ENCODE measurements around the gene CFAP45. TPM values are rescaled to one million over a fixed set of nuclear protein-coding genes. Genes with fewer than 3 reads are reported as not detected.
A peak's percentile ranks its signal among the peaks of the same experiment; 100 is the strongest.
"Not testable (repeated sequence)": the region's sequence is repeated elsewhere in the genome, so short reads cannot be mapped to it uniquely, and the experiment has no call there.

Gene CFAP45
- polyA plus RNA-seq, 1 donor = 0.30 TPM

- H3K9me3 ChIP-seq (ENCODE audit: control insufficient read depth, low read depth, low read length); DNase-seq; H3K36me3 ChIP-seq (ENCODE audit: control insufficient read depth, insufficient read depth, low read length); H3K27ac ChIP-seq (ENCODE audit: low read length); H3K27me3 ChIP-seq (ENCODE audit: control insufficient read depth, insufficient read depth, low read length); H3K4me3 ChIP-seq (ENCODE audit: low read length): not testable (repeated sequence)
- peaks cover 24% of the 10 kb centered on the region for H3K4me1 ChIP-seq (ENCODE audit: control insufficient read depth, insufficient read depth, low read length)
- 50% methylated on average over 2 of the region's 15 CpGs for WGBS (ENCODE audit: insufficient coverage, low lambda C conversion rate)
Observed at GRCh38 chr1:159899634-159900033, 331 bp downstream of the CFAP45 start.

GRCh38 chr1:159898527-159898926, 1.4 kb downstream of the CFAP45 start:
- Histone ChIP-seq H3K27ac (ENCODE audit: low read length) (no peak overlapping the region), H3K36me3 (ENCODE audit: control insufficient read depth, insufficient read depth, low read length) (no peaks in the 10 kb centered on the region), H3K27me3 (ENCODE audit: control insufficient read depth, insufficient read depth, low read length) (no peaks in the 10 kb centered on the region), H3K4me1 (ENCODE audit: control insufficient read depth, insufficient read depth, low read length) (peaks cover 24% of the 10 kb centered on the region), H3K9me3 (ENCODE audit: control insufficient read depth, low read depth, low read length) (no peaks in the 10 kb centered on the region), H3K4me3 (ENCODE audit: low read length) (no peak overlapping the region)
- no peak for DNase-seq
- WGBS (ENCODE audit: insufficient coverage, low lambda C conversion rate) = 83% methylated on average over 1 of the region's 3 CpGs

- Histone ChIP-seq H3K36me3 (ENCODE audit: control insufficient read depth, insufficient read depth, low read length) (no peaks in the 10 kb centered on the region), H3K27ac (ENCODE audit: low read length) (no peak overlapping the region), H3K9me3 (ENCODE audit: control insufficient read depth, low read depth, low read length) (no peaks in the 10 kb centered on the region), H3K4me1 (ENCODE audit: control insufficient read depth, insufficient read depth, low read length) (peaks cover 24% of the 10 kb centered on the region), H3K27me3 (ENCODE audit: control insufficient read depth, insufficient read depth, low read length) (no peaks in the 10 kb centered on the region), H3K4me3 (ENCODE audit: low read length) (no peak overlapping the region)
- WGBS (ENCODE audit: insufficient coverage, low lambda C conversion rate) = no CpG with 5 or more reads among the region's 3 CpGs
- no peak for DNase-seq
Observed at GRCh38 chr1:159897962-159898361, 2.0 kb downstream of the CFAP45 start.

- Histone ChIP-seq H3K27me3 (ENCODE audit: control insufficient read depth, insufficient read depth, low read length) (no peaks in the 10 kb centered on the region), H3K4me3 (ENCODE audit: low read length) (no peak overlapping the region), H3K27ac (ENCODE audit: low read length) (no peak overlapping the region), H3K4me1 (ENCODE audit: control insufficient read depth, insufficient read depth, low read length) (peaks cover 24% of the 10 kb centered on the region), H3K36me3 (ENCODE audit: control insufficient read depth, insufficient read depth, low read length) (no peaks in the 10 kb centered on the region), H3K9me3 (ENCODE audit: control insufficient read depth, low read depth, low read length) (no peaks in the 10 kb centered on the region)
- no peak for DNase-seq
- WGBS (ENCODE audit: insufficient coverage, low lambda C conversion rate) = 40% methylated on average over 1 of the region's 3 CpGs
Observed at GRCh38 chr1:159896546-159896930, 3.4 kb downstream of the CFAP45 start.

- Histone ChIP-seq H3K4me1 (ENCODE audit: control insufficient read depth, insufficient read depth, low read length) (peaks cover 21% of the 10 kb centered on the region), H3K9me3 (ENCODE audit: control insufficient read depth, low read depth, low read length) (no peaks in the 10 kb centered on the region), H3K27me3 (ENCODE audit: control insufficient read depth, insufficient read depth, low read length) (no peaks in the 10 kb centered on the region), H3K36me3 (ENCODE audit: control insufficient read depth, insufficient read depth, low read length) (no peaks in the 10 kb centered on the region), H3K4me3 (ENCODE audit: low read length) (no peak overlapping the region), H3K27ac (ENCODE audit: low read length) (no peak overlapping the region)
- peak in 1 of 2 donors; percentile 26 for DNase-seq
- 100% methylated on average over 1 of the region's 6 CpGs for WGBS (ENCODE audit: insufficient coverage, low lambda C conversion rate)
Observed at GRCh38 chr1:159895836-159896545, 4.0 kb downstream of the CFAP45 start.

GRCh38 chr1:159895286-159895685, 4.7 kb downstream of the CFAP45 start:
- Histone ChIP-seq H3K36me3 (ENCODE audit: control insufficient read depth, insufficient read depth, low read length) (no peaks in the 10 kb centered on the region), H3K9me3 (ENCODE audit: control insufficient read depth, low read depth, low read length) (no peaks in the 10 kb centered on the region), H3K4me3 (ENCODE audit: low read length) (no peak overlapping the region), H3K4me1 (ENCODE audit: control insufficient read depth, insufficient read depth, low read length) (peaks cover 14% of the 10 kb centered on the region), H3K27me3 (ENCODE audit: control insufficient read depth, insufficient read depth, low read length) (no peaks in the 10 kb centered on the region), H3K27ac (ENCODE audit: low read length) (no peak overlapping the region)
- no CpG with 5 or more reads among the region's 3 CpGs for WGBS (ENCODE audit: insufficient coverage, low lambda C conversion rate)
- DNase-seq = no peak

- Histone ChIP-seq H3K4me1 (ENCODE audit: control insufficient read depth, insufficient read depth, low read length) (no peaks in the 10 kb centered on the region), H3K27me3 (ENCODE audit: control insufficient read depth, insufficient read depth, low read length) (no peaks in the 10 kb centered on the region), H3K4me3 (ENCODE audit: low read length) (no peak overlapping the region), H3K27ac (ENCODE audit: low read length) (no peak overlapping the region), H3K9me3 (ENCODE audit: control insufficient read depth, low read depth, low read length) (no peaks in the 10 kb centered on the region), H3K36me3 (ENCODE audit: control insufficient read depth, insufficient read depth, low read length) (no peaks in the 10 kb centered on the region)
- no peak for DNase-seq
- no CpG with 5 or more reads among the region's 5 CpGs for WGBS (ENCODE audit: insufficient coverage, low lambda C conversion rate)
Observed at GRCh38 chr1:159892944-159893343, 7.0 kb downstream of the CFAP45 start.

- Histone ChIP-seq H3K4me3 (ENCODE audit: low read length) (no peak overlapping the region), H3K36me3 (ENCODE audit: control insufficient read depth, insufficient read depth, low read length) (no peaks in the 10 kb centered on the region), H3K27ac (ENCODE audit: low read length) (no peak overlapping the region), H3K27me3 (ENCODE audit: control insufficient read depth, insufficient read depth, low read length) (no peaks in the 10 kb centered on the region), H3K4me1 (ENCODE audit: control insufficient read depth, insufficient read depth, low read length) (no peaks in the 10 kb centered on the region), H3K9me3 (ENCODE audit: control insufficient read depth, low read depth, low read length) (no peaks in the 10 kb centered on the region)
- peak; percentile 73 to 75 for DNase-seq
- 100% methylated on average over 1 of the region's 7 CpGs for WGBS (ENCODE audit: insufficient coverage, low lambda C conversion rate)
Observed at GRCh38 chr1:159891275-159892157, 8.4 kb downstream of the CFAP45 start.

GRCh38 chr1:159890390-159890789, 9.6 kb downstream of the CFAP45 start:
- Histone ChIP-seq H3K9me3 (ENCODE audit: control insufficient read depth, low read depth, low read length) (no peaks in the 10 kb centered on the region), H3K4me1 (ENCODE audit: control insufficient read depth, insufficient read depth, low read length) (no peaks in the 10 kb centered on the region), H3K27ac (ENCODE audit: low read length) (no peak overlapping the region), H3K27me3 (ENCODE audit: control insufficient read depth, insufficient read depth, low read length) (no peaks in the 10 kb centered on the region), H3K4me3 (ENCODE audit: low read length) (no peak overlapping the region), H3K36me3 (ENCODE audit: control insufficient read depth, insufficient read depth, low read length) (no peaks in the 10 kb centered on the region)
- DNase-seq = no peak
- no CpG with 5 or more reads among the region's 8 CpGs for WGBS (ENCODE audit: insufficient coverage, low lambda C conversion rate)

- H3K4me3 ChIP-seq (ENCODE audit: low read length) = no peak overlapping the region
- no peaks in the 10 kb centered on the region for H3K9me3 ChIP-seq (ENCODE audit: control insufficient read depth, low read depth, low read length)
- no peaks in the 10 kb centered on the region for H3K4me1 ChIP-seq (ENCODE audit: control insufficient read depth, insufficient read depth, low read length)
- no peaks in the 10 kb centered on the region for H3K27me3 ChIP-seq (ENCODE audit: control insufficient read depth, insufficient read depth, low read length)
- H3K27ac ChIP-seq (ENCODE audit: low read length) = no peak overlapping the region
- peak in 1 of 2 donors; percentile 44 for DNase-seq
- WGBS (ENCODE audit: insufficient coverage, low lambda C conversion rate) = no CpG with 5 or more reads among the region's 2 CpGs
- no peaks in the 10 kb centered on the region for H3K36me3 ChIP-seq (ENCODE audit: control insufficient read depth, insufficient read depth, low read length)
Observed at GRCh38 chr1:159889821-159890252, 10.1 kb downstream of the CFAP45 start.
